ENCODE data around the gene SMCO2. TPM values are rescaled to one million over a fixed set of nuclear protein-coding genes. Genes with fewer than 3 reads are reported as not detected.

SMCO2 gene
- 1.0 TPM for polyA plus RNA-seq (2012; ENCODE audit: low read depth, missing spikeins)

GRCh38 chr12:27446436-27446835, at the start of gene SMCO2:
SMCO2 (plus strand) TSS chr12:27446736; CDS start chr12:27470632, 23,896 bp downstream.
- FAIRE-seq (no peak), DNase-seq (ENCODE audit: insufficient read length, low spot score) (no peak)
- TF ChIP-seq POLR2A (IDR thresholded peaks at IDR 0.05; ENCODE audit: low read depth, low read length) (no peak), POLR2AphosphoS5 (IDR thresholded peaks at IDR 0.05; ENCODE audit: low read depth, low read length) (no peak), SPI1 (IDR thresholded peaks at IDR 0.05; ENCODE audit: low read depth, low read length) (no peak)

- no peak for DNase-seq (ENCODE audit: insufficient read length, low spot score)
- TF ChIP-seq POLR2A (IDR thresholded peaks at IDR 0.05; ENCODE audit: low read depth, low read length) (no peak), PAX5 (IDR thresholded peaks at IDR 0.05; ENCODE audit: insufficient read depth, low read length, severe bottlenecking) (no peak), POLR2AphosphoS5 (IDR thresholded peaks at IDR 0.05; ENCODE audit: low read depth, low read length) (no peak), POU2F2 (IDR thresholded peaks at IDR 0.05; ENCODE audit: low read depth, low read length) (no peak), TAF1 (IDR thresholded peaks at IDR 0.05; ENCODE audit: low read depth, low read length) (no peak), SPI1 (IDR thresholded peaks at IDR 0.05; ENCODE audit: low read depth, low read length) (no peak)
- no peak for FAIRE-seq
These were observed 48.1 kb upstream of the SMCO2 start for GRCh38 chr12:27398466-27398865.

DNA sequence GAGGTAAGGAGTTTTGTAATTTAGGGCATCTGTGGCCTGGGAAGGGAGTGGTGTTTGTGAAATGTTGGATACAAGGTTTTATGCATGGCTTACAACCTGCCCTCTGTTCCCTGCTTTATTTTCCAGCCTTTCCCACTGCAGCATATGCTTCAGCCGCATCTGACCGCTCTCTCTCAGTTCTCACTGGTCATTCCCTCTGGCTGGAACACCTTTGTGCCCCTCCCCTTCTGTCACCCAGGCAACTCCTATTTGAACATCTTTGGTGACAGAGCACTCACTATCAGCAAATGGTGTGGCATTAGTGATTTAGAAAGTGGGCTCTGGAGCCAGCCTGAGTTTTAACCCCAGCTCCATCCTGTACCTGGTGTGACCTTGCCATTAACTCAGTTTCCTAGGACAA, 47.5 kb upstream of the SMCO2 start:
- no peak for TF ChIP-seq POLR2A (IDR thresholded peaks at IDR 0.05; ENCODE audit: low read depth, low read length)
- TF ChIP-seq POLR2AphosphoS5 (IDR thresholded peaks at IDR 0.05; ENCODE audit: low read depth, low read length), result no peak
- TF ChIP-seq SPI1 (IDR thresholded peaks at IDR 0.05; ENCODE audit: low read depth, low read length), result no peak
- no peak for TF ChIP-seq PAX5 (IDR thresholded peaks at IDR 0.05; ENCODE audit: insufficient read depth, low read length, severe bottlenecking)
- TF ChIP-seq POU2F2 (IDR thresholded peaks at IDR 0.05; ENCODE audit: low read depth, low read length), result no peak
- TF ChIP-seq TAF1 (IDR thresholded peaks at IDR 0.05; ENCODE audit: low read depth, low read length), result no peak
- DNase-seq (ENCODE audit: insufficient read length, low spot score) (no peak), FAIRE-seq (peak; percentile 9)

- FAIRE-seq (no peak), DNase-seq (ENCODE audit: insufficient read length, low spot score) (no peak)
- TF ChIP-seq POLR2AphosphoS5 (IDR thresholded peaks at IDR 0.05; ENCODE audit: low read depth, low read length) (no peak), POLR2A (IDR thresholded peaks at IDR 0.05; ENCODE audit: low read depth, low read length) (no peak), TAF1 (IDR thresholded peaks at IDR 0.05; ENCODE audit: low read depth, low read length) (no peak), PAX5 (IDR thresholded peaks at IDR 0.05; ENCODE audit: insufficient read depth, low read length, severe bottlenecking) (no peak), SPI1 (IDR thresholded peaks at IDR 0.05; ENCODE audit: low read depth, low read length) (no peak), POU2F2 (IDR thresholded peaks at IDR 0.05; ENCODE audit: low read depth, low read length) (no peak)
These were observed 45.6 kb upstream of the SMCO2 start for GRCh38 chr12:27400856-27401354.

DNA sequence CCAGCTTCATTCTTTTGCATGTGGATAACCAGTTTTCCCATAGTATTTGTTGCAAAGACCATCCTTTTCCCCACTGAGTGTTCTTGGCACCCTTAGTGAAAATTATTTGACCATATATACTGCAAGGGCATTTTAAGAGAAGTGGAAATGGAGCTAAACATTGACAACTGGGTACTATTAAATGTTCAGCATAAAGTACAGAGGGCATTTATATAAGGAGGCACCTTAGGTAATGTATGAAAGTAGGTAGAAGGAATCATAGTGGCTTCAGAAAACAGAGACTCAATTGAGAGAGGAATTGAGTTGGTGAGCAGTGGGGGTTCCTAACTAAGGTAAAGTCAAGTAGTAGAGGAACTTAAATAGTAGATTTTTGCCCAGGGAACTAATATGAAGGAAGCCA, 34.5 kb upstream of the SMCO2 start:
- no peak for FAIRE-seq
- TF ChIP-seq PAX5 (IDR thresholded peaks at IDR 0.05; ENCODE audit: insufficient read depth, low read length, severe bottlenecking), result no peak
- no peak for TF ChIP-seq POU2F2 (IDR thresholded peaks at IDR 0.05; ENCODE audit: low read depth, low read length)
- no peak for TF ChIP-seq POLR2AphosphoS5 (IDR thresholded peaks at IDR 0.05; ENCODE audit: low read depth, low read length)
- no peak for TF ChIP-seq SPI1 (IDR thresholded peaks at IDR 0.05; ENCODE audit: low read depth, low read length)
- TF ChIP-seq POLR2A (IDR thresholded peaks at IDR 0.05; ENCODE audit: low read depth, low read length), result no peak
- TF ChIP-seq TAF1 (IDR thresholded peaks at IDR 0.05; ENCODE audit: low read depth, low read length), result no peak
- DNase-seq (ENCODE audit: insufficient read length, low spot score), result no peak

GRCh38 chr12:27422697-27423096, 23.8 kb upstream of the SMCO2 start:
- TF ChIP-seq POU2F2 (IDR thresholded peaks at IDR 0.05; ENCODE audit: low read depth, low read length), result no peak
- TF ChIP-seq TAF1 (IDR thresholded peaks at IDR 0.05; ENCODE audit: low read depth, low read length), result no peak
- no peak for TF ChIP-seq PAX5 (IDR thresholded peaks at IDR 0.05; ENCODE audit: insufficient read depth, low read length, severe bottlenecking)
- no peak for TF ChIP-seq POLR2A (IDR thresholded peaks at IDR 0.05; ENCODE audit: low read depth, low read length)
- no peak for TF ChIP-seq POLR2AphosphoS5 (IDR thresholded peaks at IDR 0.05; ENCODE audit: low read depth, low read length)
- TF ChIP-seq SPI1 (IDR thresholded peaks at IDR 0.05; ENCODE audit: low read depth, low read length), result no peak
- FAIRE-seq (no peak), DNase-seq (ENCODE audit: insufficient read length, low spot score) (no peak)

DNA sequence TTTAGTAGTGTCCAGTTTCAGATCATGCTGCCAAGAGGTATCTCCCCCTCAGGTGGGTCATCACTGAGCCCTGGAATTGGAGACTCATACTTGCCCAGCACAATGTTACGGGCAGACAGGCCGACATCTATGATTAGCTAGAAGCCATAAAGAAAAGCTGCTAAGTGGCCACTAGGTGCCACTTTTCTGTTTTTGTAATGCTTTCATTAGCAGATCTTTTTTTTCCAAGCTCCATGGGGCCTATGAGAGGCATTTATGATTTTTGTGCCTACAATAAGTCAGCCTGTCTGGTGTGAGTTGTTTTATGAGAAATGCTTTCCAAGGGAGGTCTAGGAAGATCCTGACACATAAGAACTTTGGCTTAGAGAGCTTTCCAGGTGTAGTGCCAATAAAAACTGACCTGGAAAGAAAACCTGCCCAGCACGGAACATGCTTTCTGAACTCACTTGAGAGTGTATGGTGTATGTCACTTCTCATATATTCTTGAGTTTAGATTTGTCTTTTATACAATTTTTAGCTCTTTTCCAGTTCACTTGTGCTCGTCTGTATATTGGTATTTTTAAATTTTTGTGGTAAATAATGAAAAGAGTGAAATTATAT, 21.8 kb upstream of the SMCO2 start:
- DNase-seq (ENCODE audit: insufficient read length, low spot score) (no peak), FAIRE-seq (no peak)
- TF ChIP-seq TAF1 (IDR thresholded peaks at IDR 0.05; ENCODE audit: low read depth, low read length) (no peak), POLR2A (IDR thresholded peaks at IDR 0.05; ENCODE audit: low read depth, low read length) (no peak), POU2F2 (IDR thresholded peaks at IDR 0.05; ENCODE audit: low read depth, low read length) (no peak), PAX5 (IDR thresholded peaks at IDR 0.05; ENCODE audit: insufficient read depth, low read length, severe bottlenecking) (no peak), POLR2AphosphoS5 (IDR thresholded peaks at IDR 0.05; ENCODE audit: low read depth, low read length) (no peak)

DNA sequence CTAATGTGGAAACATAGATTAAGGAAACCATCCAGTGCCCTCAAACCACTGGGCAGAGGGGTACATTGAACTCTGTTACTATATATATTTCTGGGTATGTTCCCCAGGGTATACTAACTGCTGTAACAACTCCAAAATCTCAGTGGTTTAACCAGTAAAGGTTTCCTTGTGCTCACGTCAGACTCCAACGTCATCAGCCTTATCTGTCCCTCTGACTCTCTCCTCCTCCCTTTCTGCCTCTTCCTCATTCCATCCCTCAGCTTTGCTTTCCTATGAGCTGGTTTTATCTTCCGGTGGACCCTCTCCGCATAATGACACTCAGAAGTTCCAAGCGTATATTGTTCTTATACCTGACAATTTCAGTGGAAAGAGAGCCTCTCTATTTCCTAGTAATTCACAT, 21.2 kb upstream of the SMCO2 start:
- FAIRE-seq, result no peak
- DNase-seq (ENCODE audit: insufficient read length, low spot score), result no peak
- no peak for TF ChIP-seq POU2F2 (IDR thresholded peaks at IDR 0.05; ENCODE audit: low read depth, low read length)

DNA sequence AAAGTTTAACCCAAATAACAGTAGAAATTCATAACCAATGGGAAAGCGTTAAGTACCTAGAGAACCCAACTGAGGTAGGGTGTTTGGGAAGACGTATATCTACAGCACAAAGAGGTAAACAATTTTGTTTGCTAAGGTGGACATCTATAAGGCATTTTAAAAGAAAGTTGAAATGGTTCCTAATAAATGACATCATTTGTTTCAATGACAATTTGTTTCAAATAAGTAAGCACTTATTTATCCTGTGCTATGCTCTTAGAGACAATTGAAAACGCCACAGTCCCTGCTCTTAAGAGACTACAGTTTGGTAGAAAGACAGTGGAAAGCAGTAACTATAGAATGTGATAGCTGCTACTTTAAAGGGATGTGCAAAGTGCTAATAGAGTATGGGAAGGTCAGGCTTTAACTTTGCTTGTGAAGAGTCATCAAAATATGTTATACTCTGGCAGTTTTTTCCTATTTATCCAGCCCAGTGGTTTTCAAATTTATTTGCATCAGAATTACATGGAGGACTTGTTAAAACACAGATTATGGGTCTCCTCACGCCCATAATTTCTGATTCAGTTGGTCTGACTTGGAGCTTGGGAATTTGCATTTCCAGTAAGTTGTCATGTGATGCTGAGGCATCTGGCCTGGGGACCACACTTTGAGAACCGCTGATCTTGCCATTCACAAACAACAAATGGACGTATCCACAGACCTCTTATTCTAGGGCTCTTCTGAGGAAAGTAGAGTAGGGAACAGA, 19.6 kb upstream of the SMCO2 start:
- TF ChIP-seq TAF1 (IDR thresholded peaks at IDR 0.05; ENCODE audit: low read depth, low read length) (no peak), POLR2A (IDR thresholded peaks at IDR 0.05; ENCODE audit: low read depth, low read length) (no peak), POU2F2 (IDR thresholded peaks at IDR 0.05; ENCODE audit: low read depth, low read length) (no peak), SPI1 (IDR thresholded peaks at IDR 0.05; ENCODE audit: low read depth, low read length) (no peak), POLR2AphosphoS5 (IDR thresholded peaks at IDR 0.05; ENCODE audit: low read depth, low read length) (no peak), PAX5 (IDR thresholded peaks at IDR 0.05; ENCODE audit: insufficient read depth, low read length, severe bottlenecking) (no peak)
- FAIRE-seq, result no peak

DNA sequence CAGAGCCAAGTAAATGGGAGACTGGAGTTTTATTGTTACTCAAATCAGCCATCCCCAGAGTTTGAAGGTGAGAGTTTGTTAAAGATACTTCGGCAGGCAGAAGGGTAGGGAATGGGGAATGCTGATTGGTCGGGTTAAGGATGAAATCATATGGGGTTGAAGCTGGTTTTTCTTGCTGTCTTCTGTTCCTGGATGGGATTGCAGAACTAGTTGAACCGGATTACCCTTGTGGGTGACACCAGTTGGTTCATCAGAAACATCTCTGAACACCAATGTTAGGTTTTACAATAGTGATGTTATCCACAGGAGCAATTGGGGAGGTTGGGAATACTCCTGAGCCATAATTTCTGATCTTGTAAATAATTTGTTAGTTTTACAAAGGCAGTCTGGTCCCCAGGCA, 18.7 kb upstream of the SMCO2 start:
- DNase-seq (ENCODE audit: insufficient read length, low spot score) (no peak), FAIRE-seq (no peak)
- TF ChIP-seq POU2F2 (IDR thresholded peaks at IDR 0.05; ENCODE audit: low read depth, low read length) (no peak), POLR2AphosphoS5 (IDR thresholded peaks at IDR 0.05; ENCODE audit: low read depth, low read length) (no peak), POLR2A (IDR thresholded peaks at IDR 0.05; ENCODE audit: low read depth, low read length) (no peak), PAX5 (IDR thresholded peaks at IDR 0.05; ENCODE audit: insufficient read depth, low read length, severe bottlenecking) (no peak), TAF1 (IDR thresholded peaks at IDR 0.05; ENCODE audit: low read depth, low read length) (no peak), SPI1 (IDR thresholded peaks at IDR 0.05; ENCODE audit: low read depth, low read length) (no peak)

More for the DNA sequence above, 19.6 kb upstream of the SMCO2 start:
- DNase-seq (ENCODE audit: insufficient read length, low spot score), result no peak

Data from GM12891 (cell line).